ENCODE measurements around the gene PXDC1.
"Not testable (repeated sequence)": the region's sequence is repeated elsewhere in the genome, so short reads cannot be mapped to it uniquely, and the experiment has no call there.

The PXDC1 gene

DNA sequence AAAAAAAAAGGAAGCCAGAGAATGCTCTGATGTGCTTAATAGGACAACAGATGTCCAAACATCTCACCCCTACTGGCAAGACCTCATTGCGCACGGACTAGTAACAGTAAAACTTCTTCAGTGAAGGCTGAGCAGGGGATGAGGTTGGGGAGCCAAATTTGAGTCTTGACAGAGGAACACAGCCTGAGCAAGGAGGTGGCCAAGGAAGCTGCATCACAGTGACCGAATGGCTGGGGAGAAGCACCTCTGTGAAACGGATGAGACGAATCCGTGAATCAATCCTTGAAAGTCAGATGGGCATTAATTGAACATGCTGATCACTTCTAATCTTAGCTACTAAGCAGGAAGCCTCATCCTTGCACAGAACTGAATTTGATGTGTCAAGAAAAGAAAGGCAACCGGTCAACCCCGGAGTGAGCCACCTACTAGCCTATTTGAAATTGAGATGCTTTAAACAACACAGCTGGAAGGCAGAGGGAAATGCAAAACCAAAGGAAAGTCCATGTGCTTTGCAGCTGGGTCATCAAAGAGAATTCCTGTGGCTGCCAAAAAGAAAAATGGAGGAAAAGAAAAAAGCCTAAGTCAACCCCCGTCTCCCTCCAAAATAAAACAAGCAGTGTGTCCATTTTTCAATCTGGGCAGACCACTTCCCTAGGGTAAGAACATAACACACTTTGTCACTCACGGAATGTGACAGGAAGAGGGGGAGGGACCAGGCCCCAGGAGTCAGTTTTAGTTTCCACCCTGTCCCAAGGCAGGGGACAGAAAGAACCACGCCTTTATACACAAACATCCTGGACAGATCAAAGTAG, 29.5 kb downstream of the PXDC1 start:
- TF ChIP-seq, protein P1, sequence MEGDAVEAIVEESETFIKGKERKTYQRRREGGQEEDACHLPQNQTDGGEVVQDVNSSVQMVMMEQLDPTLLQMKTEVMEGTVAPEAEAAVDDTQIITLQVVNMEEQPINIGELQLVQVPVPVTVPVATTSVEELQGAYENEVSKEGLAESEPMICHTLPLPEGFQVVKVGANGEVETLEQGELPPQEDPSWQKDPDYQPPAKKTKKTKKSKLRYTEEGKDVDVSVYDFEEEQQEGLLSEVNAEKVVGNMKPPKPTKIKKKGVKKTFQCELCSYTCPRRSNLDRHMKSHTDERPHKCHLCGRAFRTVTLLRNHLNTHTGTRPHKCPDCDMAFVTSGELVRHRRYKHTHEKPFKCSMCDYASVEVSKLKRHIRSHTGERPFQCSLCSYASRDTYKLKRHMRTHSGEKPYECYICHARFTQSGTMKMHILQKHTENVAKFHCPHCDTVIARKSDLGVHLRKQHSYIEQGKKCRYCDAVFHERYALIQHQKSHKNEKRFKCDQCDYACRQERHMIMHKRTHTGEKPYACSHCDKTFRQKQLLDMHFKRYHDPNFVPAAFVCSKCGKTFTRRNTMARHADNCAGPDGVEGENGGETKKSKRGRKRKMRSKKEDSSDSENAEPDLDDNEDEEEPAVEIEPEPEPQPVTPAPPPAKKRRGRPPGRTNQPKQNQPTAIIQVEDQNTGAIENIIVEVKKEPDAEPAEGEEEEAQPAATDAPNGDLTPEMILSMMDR (IDR thresholded peaks at IDR 0.05; ENCODE audit: low read depth, low read length): no peak
- H3K4me3 ChIP-seq (replicated peaks in 1 of 2; ENCODE audit: low read depth in 2 of 2, low read length in 2 of 2): no peak overlapping the region
- DNase-seq (ENCODE audit: low read depth in 2 of 2): no peak

DNA sequence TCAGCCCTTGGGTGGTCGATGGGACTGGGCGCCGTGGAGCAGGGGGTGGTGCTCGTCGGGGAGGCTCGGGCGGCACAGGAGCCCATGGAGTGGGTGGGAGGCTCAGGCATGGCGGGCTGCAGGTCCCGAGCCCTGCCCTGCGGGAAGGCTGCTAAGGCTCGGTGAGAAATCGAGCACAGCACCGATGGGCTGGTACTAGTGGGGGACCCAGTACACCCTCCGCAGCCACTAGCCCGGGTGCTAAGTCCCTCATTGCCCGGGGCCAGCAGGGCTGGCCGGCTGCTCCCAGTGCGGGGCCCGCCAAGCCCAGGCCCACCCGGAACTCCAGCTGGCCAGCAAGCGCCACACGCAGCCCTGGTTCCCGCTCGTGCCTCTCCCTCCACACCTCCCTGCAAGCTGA, 30.7 kb downstream of the PXDC1 start:
- H3K4me3 ChIP-seq (replicated peaks in 1 of 2; ENCODE audit: low read depth in 2 of 2, low read length in 2 of 2); DNase-seq (ENCODE audit: low read depth in 2 of 2): not testable (repeated sequence)

DNA sequence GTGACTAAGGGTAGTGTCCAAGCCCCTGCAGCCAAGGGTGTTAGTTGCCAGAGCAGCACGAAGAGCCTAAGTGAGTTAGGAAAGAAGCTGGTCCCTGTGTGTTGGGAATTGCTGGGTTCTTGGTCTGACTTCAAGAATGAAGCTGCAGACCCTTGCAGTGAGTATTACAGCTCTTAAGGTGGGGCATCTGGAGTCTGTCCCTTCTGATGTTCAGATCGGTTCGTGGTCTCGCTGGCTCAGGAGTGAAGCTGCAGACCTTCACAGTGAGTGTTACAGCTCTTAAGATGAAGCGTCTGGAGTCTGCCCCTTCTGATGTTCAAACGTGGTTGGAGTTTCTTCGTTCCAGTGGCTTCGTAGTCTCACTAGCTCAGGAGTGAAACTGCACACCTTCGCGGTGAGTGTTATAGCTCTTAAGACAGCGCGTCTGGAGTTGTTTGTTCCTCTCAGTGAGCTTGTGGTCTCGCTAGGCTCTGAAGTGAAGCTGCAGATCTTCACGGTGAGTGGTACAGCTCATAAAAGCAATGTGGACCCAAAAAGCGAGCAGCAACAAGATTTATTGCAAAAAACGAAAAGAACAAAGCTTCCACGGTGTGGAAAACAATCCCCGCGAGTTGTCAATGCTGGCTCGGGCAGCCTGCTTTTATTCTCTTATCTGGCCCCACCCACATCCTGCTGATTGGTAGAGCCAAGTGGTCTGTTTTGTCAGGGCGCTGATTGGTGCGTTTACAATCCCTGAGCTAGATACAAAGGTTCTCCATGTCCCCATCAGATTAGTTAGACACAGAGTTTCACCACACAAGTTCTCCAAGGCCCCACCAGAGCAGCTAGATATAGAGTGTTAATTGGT, 31.8 kb downstream of the PXDC1 start:
- H3K4me3 ChIP-seq (replicated peaks in 1 of 2; ENCODE audit: low read depth in 2 of 2, low read length in 2 of 2): no peak overlapping the region
- TF ChIP-seq, protein P1 (IDR thresholded peaks at IDR 0.05; ENCODE audit: low read depth, low read length): no peak
- no peak for DNase-seq (ENCODE audit: low read depth in 2 of 2)

DNA sequence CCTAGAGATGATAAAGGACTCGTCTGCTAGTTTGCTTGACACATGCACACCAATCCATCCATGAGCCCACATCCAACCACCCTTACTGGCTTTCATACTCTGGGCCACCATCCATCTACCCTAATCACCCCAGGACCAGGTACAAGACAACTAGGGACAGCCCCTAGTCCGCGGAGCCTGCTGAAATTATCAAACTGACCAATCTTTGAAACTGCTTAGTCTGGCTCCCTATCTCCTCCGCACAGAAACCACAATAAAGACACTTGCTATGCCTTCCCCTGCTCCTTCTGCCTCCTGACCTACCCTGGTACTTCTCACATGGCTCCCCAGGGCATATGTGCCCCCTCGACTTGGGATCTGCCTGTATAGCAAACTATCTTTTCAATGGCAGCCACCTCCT, 33.1 kb downstream of the PXDC1 start:
- no peak for DNase-seq (ENCODE audit: low read depth in 2 of 2)
- TF ChIP-seq, protein P1 (IDR thresholded peaks at IDR 0.05; ENCODE audit: low read depth, low read length): no peak

DNA sequence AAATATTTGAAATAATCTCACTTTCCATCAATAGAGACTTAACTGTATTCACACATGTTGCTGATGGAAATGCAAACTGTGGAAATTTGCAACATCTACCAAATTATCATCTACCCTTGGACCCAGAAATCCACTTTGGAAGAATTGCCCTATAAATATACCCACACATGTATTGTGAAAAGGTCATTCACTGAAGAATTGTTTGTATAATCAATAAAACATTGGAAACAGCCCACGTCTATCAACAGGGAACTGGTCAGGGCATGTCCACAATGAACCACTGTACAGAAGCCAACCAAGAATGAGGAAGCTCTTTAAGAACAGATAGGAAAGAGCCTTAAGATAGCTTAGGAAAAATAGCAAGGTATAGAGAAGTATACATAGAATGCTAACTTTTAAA, 36.2 kb downstream of the PXDC1 start:
- no peak overlapping the region for H3K4me3 ChIP-seq (replicated peaks in 1 of 2; ENCODE audit: low read depth in 2 of 2, low read length in 2 of 2)
- TF ChIP-seq, protein P1 (IDR thresholded peaks at IDR 0.05; ENCODE audit: low read depth, low read length): no peak
- no peak for DNase-seq (ENCODE audit: low read depth in 2 of 2)

More for the DNA sequence above, 33.1 kb downstream of the PXDC1 start:
- H3K4me3 ChIP-seq (replicated peaks in 1 of 2; ENCODE audit: low read depth in 2 of 2, low read length in 2 of 2): no peak overlapping the region

DNA sequence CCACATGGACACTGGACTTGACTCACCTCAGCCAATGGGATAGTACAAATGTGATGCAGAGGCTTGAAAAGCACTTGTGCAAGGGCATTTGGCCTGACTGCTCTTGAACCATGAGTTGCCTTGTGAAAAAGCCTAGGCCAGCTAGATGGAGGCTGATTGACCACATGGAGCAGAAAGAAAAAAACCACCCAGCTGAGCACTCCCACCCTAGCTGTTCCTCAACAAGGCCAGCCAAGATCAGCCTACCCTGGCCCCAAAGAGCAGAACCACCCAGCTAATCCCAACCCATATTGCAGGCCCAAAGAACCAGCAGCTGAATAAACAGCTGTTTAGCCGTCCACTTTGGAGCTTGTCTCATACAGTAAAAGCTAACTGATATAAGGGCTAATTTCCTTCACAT, 36.7 kb downstream of the PXDC1 start:
- TF ChIP-seq, protein P1 (IDR thresholded peaks at IDR 0.05; ENCODE audit: low read depth, low read length): no peak
- DNase-seq (ENCODE audit: low read depth in 2 of 2): no peak
- no peak overlapping the region for H3K4me3 ChIP-seq (replicated peaks in 1 of 2; ENCODE audit: low read depth in 2 of 2, low read length in 2 of 2)

DNA sequence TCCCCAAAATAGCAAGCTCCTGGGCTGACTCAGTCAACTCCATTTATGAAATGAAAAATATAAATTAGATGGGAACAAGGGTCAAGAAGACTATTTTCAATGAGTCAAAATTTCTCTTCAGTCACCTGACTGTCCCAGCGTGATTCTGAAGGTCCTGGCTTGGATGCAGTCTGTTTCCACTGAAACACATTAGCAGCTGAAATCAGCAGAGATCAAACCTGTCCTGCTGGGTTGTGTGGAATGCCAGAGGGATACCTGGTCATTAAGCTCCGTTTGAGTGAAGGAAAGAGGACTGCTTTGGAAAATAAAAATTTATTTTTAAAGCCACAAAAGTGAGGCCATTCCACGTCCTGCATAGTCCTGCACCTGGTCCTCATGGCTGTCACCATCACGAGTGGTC, 37.4 kb downstream of the PXDC1 start:
- TF ChIP-seq, protein P1 (IDR thresholded peaks at IDR 0.05; ENCODE audit: low read depth, low read length): no peak
- H3K4me3 ChIP-seq (replicated peaks in 1 of 2; ENCODE audit: low read depth in 2 of 2, low read length in 2 of 2): no peak overlapping the region
- DNase-seq (ENCODE audit: low read depth in 2 of 2): no peak

Data from cardiac fibroblast (primary cell).